HG02840 (cell line): ENCODE data around the gene CWF19L2.

Experiments used
- ATAC-seq: cut with Tn5 transposase; IDR thresholded peaks from one replicate; pipeline ENCODE4 v1.9.1; 2021; ENCODE audit warnings: mild to moderate bottlenecking, moderate library complexity, moderate number of reproducible peaks; ENCODE audit not compliant: unreplicated experiment, low FRiP score

The CWF19L2 gene

GRCh38 chr11:107316426-107316825 is 141.2 kb downstream of the CWF19L2 start:
- ATAC-seq = no peak

GRCh38 chr11:107307991-107308390 is 149.6 kb downstream of the CWF19L2 start:
- no peak for ATAC-seq

GRCh38 chr11:107301878-107302277 is 155.7 kb downstream of the CWF19L2 start:
- no peak for ATAC-seq

- no peak for ATAC-seq
These were observed 163.8 kb downstream of the CWF19L2 start for GRCh38 chr11:107293677-107294344.

- no peak for ATAC-seq
These were observed 175.4 kb downstream of the CWF19L2 start for GRCh38 chr11:107282195-107282594.
